Adrenal gland (tissue), 12 donors: ENCODE results near the gene GPC3. TPM values are rescaled to one million over a fixed set of nuclear protein-coding genes. Genes with fewer than 3 reads are reported as not detected.

Source experiments
- DNase-seq, 7 donors: peaks; one replicate each; pipeline ENCODE4 v3.0.0-alpha.2; 2019 to 2020
- H3K27ac ChIP-seq, 5 donors: fragments of 200-600 bp; sonication (generic) in 4 of 5; 1 replicate in 3 of 5; 2 replicates in 2 of 5; pipeline versions ENCODE4 v1.5.1 to v1.8.0; 2016 to 2020; ENCODE audit warnings: mild to moderate bottlenecking in 1 of 5
- H3K27me3 ChIP-seq: fragments of 200-600 bp; 2 replicates; pipeline ENCODE4 v1.8.0; 2021
- H3K36me3 ChIP-seq, 2 donors: fragments of 200-600 bp; replicated peaks in 1 of 2; 1 replicate in 1 of 2; 2 replicates in 1 of 2; pipeline versions ENCODE4 v1.5.1 to v1.8.0; 2018 to 2022
- H3K4me1 ChIP-seq, 2 donors: fragments of 200-600 bp; replicated peaks in 1 of 2; 1 replicate in 1 of 2; 2 replicates in 1 of 2; pipeline versions ENCODE4 v1.5.1 to v1.8.0; 2018 to 2021
- H3K4me3 ChIP-seq, 4 donors: fragments of 200-600 bp; sonication (generic) in 3 of 4; one replicate each; pipeline ENCODE4 v1.5.1; 2016 to 2018
- H3K9me3 ChIP-seq, 3 donors: fragments of 200-600 bp; sonication (generic) in 1 of 3; replicated peaks in 1 of 3; 1 replicate in 2 of 3; 2 replicates in 1 of 3; pipeline versions ENCODE4 v1.5.1 to v1.8.0; 2016 to 2021
- POLR2A ChIP-seq, 2 donors: fragments of 450-650 bp; IDR thresholded peaks; one replicate each; pipeline ENCODE4 v1.6.1; 2017; ENCODE audit warnings: antibody characterized with exemption in 2 of 2, mild to moderate bottlenecking in 2 of 2, moderate library complexity in 1 of 2
- WGBS, 4 donors: extraction: QIAGEN DNeasy Blood & Tissue Kit in 2 of 4; methylation state at CpG; one replicate each; pipeline versions ENCODE4 v1.1.5 to v1.1.7; 2013 to 2017; 5-methylcytosine and 5-hydroxymethylcytosine counted together
- intact Hi-C, 2 donors: fragments of 100-400 bp; cut with DNase I; formaldehyde crosslinking; loops; one replicate each; pipeline versions ENCODE4 v1.14.1 to v1.15.0; 2022 to 2023
- polyA plus RNA-seq, 3 donors: library from polyadenylated mRNA; stranded (reverse); fragments of 200-250 nt in 2 of 3; fragments of 350-450 nt in 1 of 3; fragmentation: Illumina TruSeq in 1 of 3; extraction: RNeasy Lipid Tissue Mini Kit (QIAGEN cat#74804) in 1 of 3; gene quantifications; one replicate each; pipeline ENCODE4 v1.2.3, GENCODE V29; 2013 to 2014
- total RNA-seq, 9 donors: library from RNA; depleted of rRNA in 4 of 9; stranded (reverse); fragments of >200 nt in 4 of 9; fragments of 120-200 nt in 1 of 9; fragmentation: NEBNext Ultra II Directional in 1 of 9; extraction: Animal tissue kit (Norgen Biotek cat#: 25700) in 1 of 9; gene quantifications; one replicate each; pipeline versions ENCODE4 v1.1.0 to v1.2.4, GENCODE V29; 2013 to 2023
- TF ChIP-seq, protein P1 (sequence below), 6 experiments: fragments of 450-650 bp in 4 of 6; fragments of 200-600 bp in 2 of 6; sonication (generic) in 1 of 6; IDR thresholded peaks; 1 replicate in 5 of 6; 2 replicates in 1 of 6; pipeline versions ENCODE4 v1.5.1 to v1.8.0; 2016 to 2021; ENCODE audit warnings: antibody characterized with exemption in 6 of 6, mild to moderate bottlenecking in 2 of 6, moderate library complexity in 1 of 6
- donor health status: healthy with polysubstance abuse.
- donor health status: Bipolar disorder and iron deficiency.
- donor health status: DM: yes; HTN: yes; CAD: no.
- donor health status: DM: no; HTN: no; CAD: no.
- donor health status: DM: no; HTN: no; CAD: no.
- donor health status: DM: yes; HTN: yes; CAD: no.

Gene GPC3
- total and polyA plus RNA-seq, 12 donors: 3.5 to 56.7 (median 20.9) TPM

DNA sequence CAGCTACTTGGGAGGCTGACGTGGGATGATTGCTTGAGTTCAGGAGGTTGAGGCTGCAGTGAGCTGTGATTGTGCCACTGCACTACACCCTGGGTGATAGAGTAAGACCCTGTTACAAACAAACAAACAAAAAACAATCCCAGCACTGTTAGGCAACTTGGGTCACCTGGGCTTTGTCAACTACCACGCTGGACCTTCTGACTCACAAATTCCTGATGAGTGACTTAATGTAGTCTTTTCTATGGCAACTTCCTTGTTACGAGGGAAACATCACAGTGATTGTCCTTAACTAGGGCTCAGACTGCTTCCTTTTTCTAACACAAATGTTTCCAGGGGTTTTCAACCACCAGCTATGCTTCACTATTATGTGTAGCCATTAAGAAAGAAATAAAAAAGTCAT, 441.3 kb downstream of the GPC3 start:
- no peak for DNase-seq
- intact Hi-C loops: no loop called here
- H3K36me3 ChIP-seq: no peaks in the 10 kb centered on the region
- no peaks in the 10 kb centered on the region for H3K9me3 ChIP-seq
- no peak overlapping the region for H3K27ac ChIP-seq
- H3K4me3 ChIP-seq: no peak overlapping the region
- H3K27me3 ChIP-seq: no peaks in the 10 kb centered on the region
- WGBS, 4 donors: 62 to 74% (median 71%) methylated on average over 3 of the region's 3 CpGs
- TF ChIP-seq, protein P1, sequence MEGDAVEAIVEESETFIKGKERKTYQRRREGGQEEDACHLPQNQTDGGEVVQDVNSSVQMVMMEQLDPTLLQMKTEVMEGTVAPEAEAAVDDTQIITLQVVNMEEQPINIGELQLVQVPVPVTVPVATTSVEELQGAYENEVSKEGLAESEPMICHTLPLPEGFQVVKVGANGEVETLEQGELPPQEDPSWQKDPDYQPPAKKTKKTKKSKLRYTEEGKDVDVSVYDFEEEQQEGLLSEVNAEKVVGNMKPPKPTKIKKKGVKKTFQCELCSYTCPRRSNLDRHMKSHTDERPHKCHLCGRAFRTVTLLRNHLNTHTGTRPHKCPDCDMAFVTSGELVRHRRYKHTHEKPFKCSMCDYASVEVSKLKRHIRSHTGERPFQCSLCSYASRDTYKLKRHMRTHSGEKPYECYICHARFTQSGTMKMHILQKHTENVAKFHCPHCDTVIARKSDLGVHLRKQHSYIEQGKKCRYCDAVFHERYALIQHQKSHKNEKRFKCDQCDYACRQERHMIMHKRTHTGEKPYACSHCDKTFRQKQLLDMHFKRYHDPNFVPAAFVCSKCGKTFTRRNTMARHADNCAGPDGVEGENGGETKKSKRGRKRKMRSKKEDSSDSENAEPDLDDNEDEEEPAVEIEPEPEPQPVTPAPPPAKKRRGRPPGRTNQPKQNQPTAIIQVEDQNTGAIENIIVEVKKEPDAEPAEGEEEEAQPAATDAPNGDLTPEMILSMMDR (IDR thresholded peaks at IDR 0.05): no peak
- no peak for TF ChIP-seq POLR2A (IDR thresholded peaks at IDR 0.05)
- no peaks in the 10 kb centered on the region for H3K4me1 ChIP-seq

GRCh38 chrX:133543654-133544053, 441.7 kb downstream of the GPC3 start:
- no peaks in the 10 kb centered on the region for H3K36me3 ChIP-seq
- DNase-seq: no peak
- no peaks in the 10 kb centered on the region for H3K4me1 ChIP-seq
- no peak overlapping the region for H3K4me3 ChIP-seq
- H3K27ac ChIP-seq: no peak overlapping the region
- TF ChIP-seq POLR2A (IDR thresholded peaks at IDR 0.05): no peak
- TF ChIP-seq, protein P1 (IDR thresholded peaks at IDR 0.05): no peak
- 69 to 88% (median 75%) methylated on average over 2 of the region's 2 CpGs for WGBS, 4 donors
- H3K9me3 ChIP-seq: no peaks in the 10 kb centered on the region
- H3K27me3 ChIP-seq: no peaks in the 10 kb centered on the region
- intact Hi-C loops: no loop called here

- no peak for DNase-seq
- Histone ChIP-seq H3K4me1 (no peaks in the 10 kb centered on the region), H3K27me3 (no peaks in the 10 kb centered on the region), H3K36me3 (no peaks in the 10 kb centered on the region), H3K9me3 (no peaks in the 10 kb centered on the region), H3K27ac (no peak overlapping the region), H3K4me3 (no peak overlapping the region)
- intact Hi-C loops: no loop called here
- WGBS, 4 donors: 44 to 83% (median 58%) methylated on average over 1 to 3 of the region's 3 CpGs
- no peak for TF ChIP-seq POLR2A (IDR thresholded peaks at IDR 0.05)
- TF ChIP-seq, protein P1 (IDR thresholded peaks at IDR 0.05): no peak
Measured at GRCh38 chrX:133542476-133542875, 442.9 kb downstream of the GPC3 start.

- H3K27me3 ChIP-seq: no peaks in the 10 kb centered on the region
- H3K4me1 ChIP-seq: no peaks in the 10 kb centered on the region
- DNase-seq: no peak
- no peaks in the 10 kb centered on the region for H3K36me3 ChIP-seq
- intact Hi-C loops: no loop called here
- no peak overlapping the region for H3K4me3 ChIP-seq
- H3K9me3 ChIP-seq: no peaks in the 10 kb centered on the region
- no peak overlapping the region for H3K27ac ChIP-seq
- no peak for TF ChIP-seq POLR2A (IDR thresholded peaks at IDR 0.05)
- TF ChIP-seq, protein P1 (IDR thresholded peaks at IDR 0.05): no peak
Measured at GRCh38 chrX:133541021-133541420, 444.4 kb downstream of the GPC3 start.
